Right cardiac atrium (tissue), 5 donors: ENCODE measurements around the gene NTN1. TPM values are rescaled to one million over a fixed set of nuclear protein-coding genes. Genes with fewer than 3 reads are reported as not detected.
A peak's percentile ranks its signal among the peaks of the same experiment; 100 is the strongest.

Experiments used
- ATAC-seq, 2 donors: fragments of 200-7000 bp; cut with Tn5 transposase; one replicate each; pipeline versions ENCODE4 v1.8.0 to v1.9.1; 2020; ENCODE audit warnings: moderate library complexity in 2 of 2, mild to moderate bottlenecking in 1 of 2
- DNase-seq, 3 donors: peaks; one replicate each; pipeline ENCODE4 v3.0.0-alpha.2; 2020
- H3K27ac ChIP-seq: one replicate; pipeline ENCODE4 v1.5.1; 2013; ENCODE audit warnings: mild to moderate bottlenecking, low read length, control low read depth, moderate library complexity
- H3K27me3 ChIP-seq: one replicate; pipeline ENCODE4 v1.6.1; 2013; ENCODE audit not compliant: control insufficient read depth, insufficient read depth
- H3K4me1 ChIP-seq: one replicate; pipeline ENCODE4 v1.6.1; 2013; ENCODE audit warnings: low read length; ENCODE audit not compliant: control insufficient read depth, insufficient read depth
- H3K4me3 ChIP-seq: one replicate; pipeline ENCODE4 v1.5.1; 2013; ENCODE audit warnings: low read length, control low read depth
- H3K9me3 ChIP-seq: one replicate; pipeline ENCODE4 v1.6.1; 2013; ENCODE audit warnings: low read length; ENCODE audit not compliant: control insufficient read depth
- WGBS: extraction: QIAGEN DNeasy Blood & Tissue Kit; methylation state at CpG from one replicate; pipeline ENCODE4 v1.1.7; 2013; 5-methylcytosine and 5-hydroxymethylcytosine counted together
- intact Hi-C, 4 donors: fragments of 100-400 bp; cut with DNase I; formaldehyde crosslinking; loops; one replicate each; pipeline versions ENCODE4 v1.11.0 to v1.14.0; 2022 to 2023
- polyA plus RNA-seq: library from polyadenylated mRNA; stranded (reverse); fragments of 200-250 nt; gene quantifications from one replicate; pipeline ENCODE4 v1.2.3, GENCODE V29; 2013
- total RNA-seq, 4 donors: library from RNA; stranded (reverse); fragmentation: NEBNext Ultra II Directional; extraction: Animal tissue kit (Norgen Biotek cat#: 25700); gene quantifications; one replicate each; pipeline ENCODE4 v1.2.1, GENCODE V29; 2021
- donor health status: healthy with polysubstance abuse.
- donor health status: DM: no; HTN: yes; CAD: no.
- donor health status: DM: no; HTN: no; CAD: no.
- donor health status: DM: no; HTN: yes; CAD: no; lungs with severe emphysema.
- donor health status: DM: yes; HTN: yes; CAD: no.

NTN1 gene
- total and polyA plus RNA-seq, 5 donors = 90.5 to 265 (median 179) TPM

- H3K9me3 ChIP-seq = no peaks in the 10 kb centered on the region
- H3K4me1 ChIP-seq = no peaks in the 10 kb centered on the region
- H3K27ac ChIP-seq = no peak overlapping the region
- 81% methylated on average over 5 of the region's 5 CpGs for WGBS
- no peak overlapping the region for H3K4me3 ChIP-seq
- H3K27me3 ChIP-seq = no peaks in the 10 kb centered on the region
- intact Hi-C loops = no loop called here
- DNase-seq (no peak), ATAC-seq (no peak)
Observed at GRCh38 chr17:9200699-9201359, 179.5 kb downstream of the NTN1 start.

DNA sequence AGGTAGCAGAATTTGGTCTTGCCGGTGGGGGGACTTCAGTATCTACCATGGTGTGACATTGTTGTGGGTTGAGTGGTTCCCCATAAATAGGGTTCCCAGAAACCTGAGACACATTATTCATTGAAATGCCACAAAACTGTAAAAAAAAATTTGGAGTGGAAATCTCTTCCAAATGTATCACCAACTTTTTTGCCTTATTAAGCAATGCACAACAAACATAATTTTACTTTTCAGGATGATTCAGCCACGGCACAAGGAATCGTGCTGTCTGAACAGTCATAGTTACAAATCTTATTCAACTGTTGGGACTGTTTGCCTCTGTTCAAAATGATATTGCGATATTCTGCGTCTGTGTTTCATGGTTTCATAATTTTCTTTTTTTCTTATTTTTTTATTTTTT, 181.2 kb downstream of the NTN1 start:
- 90% methylated on average over 5 of the region's 5 CpGs for WGBS
- ATAC-seq (no peak), DNase-seq (no peak)
- intact Hi-C loops = no loop called here
- Histone ChIP-seq H3K9me3 (no peaks in the 10 kb centered on the region), H3K4me3 (no peak overlapping the region), H3K27ac (no peak overlapping the region), H3K27me3 (no peaks in the 10 kb centered on the region), H3K4me1 (no peaks in the 10 kb centered on the region)

DNA sequence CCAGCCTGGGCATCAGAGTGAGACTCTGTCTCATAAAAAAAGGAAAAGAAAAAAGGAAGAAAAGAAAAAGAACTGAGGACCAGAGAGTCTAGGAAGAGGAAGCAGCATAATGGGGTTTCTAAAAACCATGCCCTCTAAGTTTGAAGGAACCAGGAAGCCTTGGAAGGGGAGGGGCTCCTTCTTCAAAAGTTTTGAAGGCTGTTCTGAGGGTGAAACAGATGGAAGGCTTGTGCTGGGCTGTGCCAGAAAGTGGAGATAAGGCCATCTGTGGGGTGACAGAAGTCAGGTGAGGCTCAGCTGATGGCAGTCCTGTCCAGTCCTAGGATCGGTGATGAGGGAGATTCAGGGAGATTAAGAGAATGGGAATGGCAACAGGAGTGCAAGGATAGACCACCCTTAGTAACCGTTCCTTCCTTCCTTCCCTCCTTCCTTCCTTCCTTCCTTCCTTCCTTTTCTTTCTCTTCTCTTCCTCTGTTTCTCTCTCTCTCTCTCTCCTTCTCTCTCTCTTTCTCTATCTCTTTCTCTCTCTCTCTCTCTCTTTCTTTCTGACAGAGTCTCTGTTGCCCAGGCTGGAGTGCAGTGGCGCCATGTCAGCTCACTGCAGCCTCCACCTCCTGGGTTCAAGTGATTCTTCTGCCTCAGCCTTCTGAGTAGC, 182.6 kb downstream of the NTN1 start:
- no peak for DNase-seq
- no peaks in the 10 kb centered on the region for H3K27me3 ChIP-seq
- H3K9me3 ChIP-seq = no peaks in the 10 kb centered on the region
- H3K4me1 ChIP-seq = no peaks in the 10 kb centered on the region
- no peak for ATAC-seq
- H3K27ac ChIP-seq = no peak overlapping the region
- intact Hi-C loops = no loop called here
- 56% methylated on average over 3 of the region's 3 CpGs for WGBS
- H3K4me3 ChIP-seq = no peak overlapping the region

GRCh38 chr17:9204637-9205329, 183.5 kb downstream of the NTN1 start:
- H3K9me3 ChIP-seq = no peaks in the 10 kb centered on the region
- H3K4me3 ChIP-seq = no peak overlapping the region
- H3K27me3 ChIP-seq = no peaks in the 10 kb centered on the region
- 79% methylated on average over 5 of the region's 5 CpGs for WGBS
- no peaks in the 10 kb centered on the region for H3K4me1 ChIP-seq
- intact Hi-C loops = no loop called here
- DNase-seq (no peak), ATAC-seq (no peak)
- no peak overlapping the region for H3K27ac ChIP-seq

DNA sequence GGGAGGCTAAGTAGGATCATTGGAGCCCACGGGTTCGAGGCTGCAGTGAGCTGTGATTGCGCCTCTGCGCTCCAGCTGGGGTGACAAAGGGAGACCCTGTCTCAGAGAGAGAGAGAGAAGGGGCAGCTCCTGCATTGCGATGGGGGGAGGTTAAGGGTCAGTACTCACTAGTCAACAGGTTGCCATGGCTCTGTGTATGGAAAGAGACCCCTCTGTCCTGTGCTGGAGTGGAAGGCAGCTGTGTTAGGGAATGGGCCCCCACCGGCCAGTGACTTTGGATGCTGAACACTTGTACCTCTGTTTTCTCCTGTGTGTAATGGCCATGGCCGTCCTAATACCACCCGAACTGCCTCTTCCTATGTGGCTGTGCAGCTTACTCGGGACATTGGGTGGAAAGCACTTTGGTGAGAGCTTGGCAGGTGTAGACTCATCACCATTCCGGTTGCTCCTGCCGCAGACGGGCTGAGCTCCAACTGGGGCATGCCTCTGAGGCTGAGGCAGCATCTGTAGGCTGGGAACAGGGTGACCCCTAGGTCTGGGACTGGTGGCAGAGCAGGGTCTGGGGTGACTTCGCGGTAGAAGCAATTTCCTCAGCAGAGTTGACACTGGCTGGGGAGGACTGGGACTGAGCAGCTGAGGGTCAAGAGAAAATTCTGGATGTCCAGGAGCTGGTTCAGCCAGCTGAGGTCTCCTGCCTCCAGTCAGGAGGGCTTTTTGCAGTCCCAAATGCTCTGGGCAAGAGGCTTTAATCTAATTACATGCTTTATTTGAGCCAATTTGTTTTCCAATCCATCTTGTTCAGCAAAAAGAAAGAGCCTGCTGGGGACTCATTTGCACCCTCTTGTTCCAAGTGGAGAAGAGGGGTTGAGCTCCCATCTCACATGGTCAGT, 184.5 kb downstream of the NTN1 start:
- H3K27ac ChIP-seq = no peak overlapping the region
- DNase-seq = peak in 1 of 3 donors; percentile 33
- H3K4me3 ChIP-seq = no peak overlapping the region
- H3K27me3 ChIP-seq = no peaks in the 10 kb centered on the region
- H3K4me1 ChIP-seq = no peaks in the 10 kb centered on the region
- H3K9me3 ChIP-seq = no peaks in the 10 kb centered on the region
- WGBS = 76% methylated on average over 14 of the region's 14 CpGs
- no peak for ATAC-seq
- intact Hi-C loops = no loop called here

DNA sequence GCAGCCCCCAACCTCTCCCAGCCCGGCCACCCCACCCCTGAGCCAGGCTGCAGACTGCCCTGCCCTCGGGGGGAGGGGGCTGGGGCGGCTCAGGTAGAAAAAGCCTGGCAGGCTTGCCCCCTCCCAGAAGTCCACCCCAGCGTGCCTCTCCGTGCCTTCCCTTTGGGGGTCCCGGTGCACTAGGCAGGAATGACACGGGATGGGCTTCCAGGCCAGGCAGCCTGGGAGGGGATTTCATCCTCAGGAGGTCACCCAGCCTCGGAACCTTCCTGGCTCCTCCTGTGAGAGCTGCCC, 185.0 kb downstream of the NTN1 start:
- Histone ChIP-seq H3K27ac (no peak overlapping the region), H3K9me3 (no peaks in the 10 kb centered on the region), H3K4me3 (no peak overlapping the region), H3K4me1 (no peaks in the 10 kb centered on the region), H3K27me3 (no peaks in the 10 kb centered on the region)
- WGBS = 51% methylated on average over 8 of the region's 8 CpGs
- intact Hi-C loops = no loop called here
- ATAC-seq (no peak), DNase-seq (peak in 1 of 3 donors; percentile 36)

- no peaks in the 10 kb centered on the region for H3K9me3 ChIP-seq
- H3K4me3 ChIP-seq = no peak overlapping the region
- no peak for ATAC-seq
- no peaks in the 10 kb centered on the region for H3K4me1 ChIP-seq
- intact Hi-C loops = no loop called here
- H3K27ac ChIP-seq = no peak overlapping the region
- DNase-seq = no peak
- WGBS = 61% methylated on average over 14 of the region's 14 CpGs
- no peaks in the 10 kb centered on the region for H3K27me3 ChIP-seq
Observed at GRCh38 chr17:9206741-9207332, 185.5 kb downstream of the NTN1 start.

DNA sequence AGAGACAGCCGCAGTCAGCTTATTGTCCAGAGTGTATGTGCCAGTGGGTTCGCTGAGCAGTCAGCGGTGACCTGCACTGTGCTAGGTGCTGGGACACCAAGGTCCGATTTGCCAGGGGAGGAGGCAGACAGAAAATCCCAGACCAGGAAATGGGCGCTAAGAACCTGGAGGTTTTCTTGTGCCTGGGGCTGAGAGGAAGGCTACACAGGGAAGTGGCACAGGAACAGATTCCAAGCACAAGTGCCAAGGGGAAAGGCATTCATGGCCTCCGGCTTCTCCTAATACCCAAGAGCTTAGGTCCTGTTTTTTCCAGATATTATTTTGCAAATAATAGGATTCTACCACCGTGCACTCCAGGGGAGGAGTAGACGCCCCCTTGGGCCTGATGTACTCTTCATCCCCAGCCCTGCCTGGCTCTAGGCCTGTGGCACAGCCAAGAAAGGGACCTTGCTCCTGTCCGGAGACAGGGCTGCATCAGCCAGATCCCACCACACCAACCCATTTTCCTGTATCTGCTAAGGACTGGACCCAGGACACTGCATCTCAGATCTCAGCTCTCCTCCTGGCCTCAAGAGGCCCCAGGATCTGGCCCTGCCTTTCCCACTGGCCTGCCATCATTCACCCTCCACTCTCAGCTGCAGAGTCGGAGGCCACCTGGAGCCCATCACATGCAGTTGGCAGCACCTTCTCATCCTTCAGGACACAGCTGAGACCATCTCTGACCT, 187.2 kb downstream of the NTN1 start:
- DNase-seq (no peak), ATAC-seq (no peak)
- WGBS = 93% methylated on average over 10 of the region's 10 CpGs
- Histone ChIP-seq H3K9me3 (no peaks in the 10 kb centered on the region), H3K27ac (no peak overlapping the region), H3K4me3 (no peak overlapping the region), H3K27me3 (no peaks in the 10 kb centered on the region), H3K4me1 (no peaks in the 10 kb centered on the region)
- intact Hi-C loops = no loop called here

- intact Hi-C loops = no loop called here
- no peaks in the 10 kb centered on the region for H3K4me1 ChIP-seq
- peak in 1 of 3 donors; percentile 18 for DNase-seq
- H3K27me3 ChIP-seq = no peaks in the 10 kb centered on the region
- no peak overlapping the region for H3K27ac ChIP-seq
- ATAC-seq = no peak
- 91% methylated on average over 5 of the region's 5 CpGs for WGBS
- no peaks in the 10 kb centered on the region for H3K9me3 ChIP-seq
- no peak overlapping the region for H3K4me3 ChIP-seq
Observed at GRCh38 chr17:9209347-9209746, 188.0 kb downstream of the NTN1 start.

DNA sequence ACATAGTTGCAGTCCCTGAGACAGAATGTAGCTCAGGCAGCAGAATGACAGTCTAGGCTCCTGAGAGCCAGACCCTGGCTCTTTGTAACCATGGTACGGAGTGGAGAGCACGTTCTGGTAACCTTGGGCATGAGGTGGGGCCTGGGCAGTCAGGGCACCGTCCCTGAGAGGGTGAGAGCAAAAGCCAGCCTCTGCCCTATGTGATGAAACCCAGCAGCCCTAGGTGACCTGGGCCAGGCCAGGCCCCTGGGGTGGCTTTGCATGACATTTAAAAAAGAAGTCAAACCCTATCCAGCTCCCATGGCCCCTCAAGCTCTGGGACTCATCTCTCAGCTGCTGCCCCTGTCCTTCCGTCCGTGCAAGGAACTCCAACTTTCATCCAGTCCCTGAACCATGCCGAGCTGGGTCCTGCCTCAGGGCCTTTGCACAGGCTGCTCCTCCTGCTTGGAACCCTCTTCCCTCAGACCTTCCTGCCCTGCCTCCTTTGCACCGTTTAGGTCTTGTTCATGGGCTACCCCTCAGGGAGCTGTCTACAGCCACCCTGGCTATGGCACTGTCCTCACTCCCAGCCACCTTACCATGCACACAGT, 188.6 kb downstream of the NTN1 start:
- no peaks in the 10 kb centered on the region for H3K27me3 ChIP-seq
- H3K4me3 ChIP-seq = no peak overlapping the region
- ATAC-seq (no peak), DNase-seq (no peak)
- WGBS = 82% methylated on average over 7 of the region's 7 CpGs
- intact Hi-C loops = loop anchor here in 1 of 4 donors (5.0 kb wide), 1 partner anchor 198 kb away; no protein-coding TSS in a partner anchor
- no peaks in the 10 kb centered on the region for H3K9me3 ChIP-seq
- H3K4me1 ChIP-seq = no peaks in the 10 kb centered on the region
- no peak overlapping the region for H3K27ac ChIP-seq
